MG63 (cell line): Measurements from ENCODE around the gene MOAP1. TPM values are rescaled to one million over a fixed set of nuclear protein-coding genes. Genes with fewer than 3 reads are reported as not detected.
"Not testable (repeated sequence)": the region's sequence is repeated elsewhere in the genome, so short reads cannot be mapped to it uniquely, and the experiment has no call there.

ENCODE experiments used
- DNase-seq: peaks from one replicate; pipeline ENCODE4 v3.0.0-alpha.2; 2020
- H3K27me3 ChIP-seq: fragments of 250-450 bp; sonication (Bioruptor Pico); 2 replicates; pipeline ENCODE4 v1.5.1; 2020; ENCODE audit warnings: mild to moderate bottlenecking, moderate library complexity
- H3K36me3 ChIP-seq: fragments of 250-450 bp; sonication (Bioruptor Pico); 2 replicates; pipeline ENCODE4 v1.5.1; 2020; ENCODE audit warnings: mild to moderate bottlenecking, moderate library complexity
- H3K4me3 ChIP-seq: fragments of 250-450 bp; sonication (Bioruptor Pico); 2 replicates; pipeline ENCODE4 v1.5.1; 2020; ENCODE audit warnings: mild to moderate bottlenecking, moderate library complexity
- H3K9me3 ChIP-seq: fragments of 250-450 bp; sonication (Bioruptor Pico); 2 replicates; pipeline ENCODE4 v1.5.1; 2020; ENCODE audit warnings: mild to moderate bottlenecking, moderate library complexity
- total RNA-seq: library from RNA; depleted of rRNA; stranded (reverse); fragments of >200 nt; shearing (Covaris generic); gene quantifications from 2 replicates; pipeline ENCODE4 v1.2.3, GENCODE V29; 2014; ENCODE audit warnings: low replicate concordance

Gene MOAP1
- total RNA-seq, 1 experiment from 2014 or later: 8.5 TPM

DNA sequence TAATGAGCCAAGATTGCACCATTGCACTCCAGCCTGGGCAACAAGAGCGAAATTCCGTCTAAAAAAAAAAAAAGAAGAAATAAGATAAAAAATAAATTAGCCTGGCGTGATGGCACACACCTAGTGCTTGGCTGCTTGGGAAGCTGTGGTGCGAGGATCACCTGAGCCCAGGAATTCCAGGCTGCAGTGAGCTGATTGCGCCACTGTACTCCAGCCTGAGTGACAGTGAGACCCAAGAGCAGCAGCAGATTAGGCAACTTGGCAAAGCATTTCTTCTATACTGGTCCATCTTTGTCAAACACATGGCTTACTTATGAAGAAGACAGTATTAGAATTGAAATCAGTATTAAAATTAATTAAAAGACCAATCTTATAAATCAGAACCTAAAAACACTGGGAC lies 15.9 kb upstream of the MOAP1 start:
- DNase-seq: no peak
- no peak overlapping the region for H3K4me3 ChIP-seq
- H3K9me3 ChIP-seq: no peaks in the 10 kb centered on the region
- no peaks in the 10 kb centered on the region for H3K27me3 ChIP-seq
- peaks cover 3% of the 10 kb centered on the region; the same call in 1 of the 2 replicates for H3K36me3 ChIP-seq

DNA sequence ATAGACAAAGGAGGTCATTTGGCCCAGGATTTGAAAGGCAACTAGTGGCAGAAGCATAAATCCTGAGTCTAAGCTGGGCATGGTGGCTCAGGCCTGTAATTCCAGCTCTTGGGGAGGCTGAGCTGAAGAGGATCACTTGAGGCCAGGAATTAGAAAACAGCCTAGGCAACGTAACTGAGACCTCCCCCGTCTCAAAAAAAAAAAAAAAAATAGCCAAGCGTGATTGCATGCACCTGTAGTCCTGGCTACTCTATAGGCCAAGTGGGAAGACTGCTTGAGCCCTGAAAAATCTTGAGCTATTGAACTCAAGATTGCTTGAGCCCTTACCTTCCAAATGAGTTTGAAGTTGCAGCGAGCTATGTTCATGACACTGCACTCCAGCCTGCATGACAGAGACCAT lies 14.3 kb upstream of the MOAP1 start:
- H3K9me3 ChIP-seq: no peaks in the 10 kb centered on the region
- DNase-seq: no peak
- H3K4me3 ChIP-seq: no peak overlapping the region
- H3K36me3 ChIP-seq: no peaks in the 10 kb centered on the region
- H3K27me3 ChIP-seq: no peaks in the 10 kb centered on the region

DNA sequence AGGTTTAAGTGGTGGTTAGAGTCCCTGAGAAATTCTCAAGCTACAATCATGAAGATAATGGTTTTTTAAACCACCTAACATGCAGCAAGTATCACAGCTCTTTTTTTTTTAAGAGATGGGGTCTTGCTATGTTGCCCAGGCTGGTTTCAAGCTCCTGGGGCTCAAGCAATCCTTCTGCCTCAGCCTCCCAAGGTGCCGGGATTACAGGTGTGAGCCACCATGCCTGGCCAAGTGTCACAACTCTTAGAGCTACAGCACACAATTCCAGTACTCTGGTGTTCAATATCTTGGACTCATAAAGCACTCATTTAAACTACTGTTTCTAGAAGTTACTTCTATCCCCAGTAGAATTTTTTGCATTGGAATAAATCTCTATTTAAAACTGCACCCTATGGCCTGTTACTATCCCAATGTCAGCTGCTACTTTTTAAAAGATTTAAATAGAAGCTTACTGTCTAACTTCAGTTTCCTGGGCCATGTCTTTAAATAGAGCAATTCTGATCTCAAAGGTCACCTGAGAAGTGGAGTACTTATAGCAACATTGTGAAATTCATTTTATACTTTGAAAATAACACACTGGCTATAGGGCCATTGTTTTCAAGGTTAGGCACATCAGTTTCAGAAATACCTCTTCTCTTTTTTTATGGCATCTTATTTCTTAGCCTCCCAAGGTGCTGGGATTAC lies 10.8 kb upstream of the MOAP1 start:
- Histone ChIP-seq H3K9me3 (no peaks in the 10 kb centered on the region), H3K27me3 (no peaks in the 10 kb centered on the region), H3K36me3 (no peaks in the 10 kb centered on the region), H3K4me3 (no peak overlapping the region)
- no peak for DNase-seq

DNA sequence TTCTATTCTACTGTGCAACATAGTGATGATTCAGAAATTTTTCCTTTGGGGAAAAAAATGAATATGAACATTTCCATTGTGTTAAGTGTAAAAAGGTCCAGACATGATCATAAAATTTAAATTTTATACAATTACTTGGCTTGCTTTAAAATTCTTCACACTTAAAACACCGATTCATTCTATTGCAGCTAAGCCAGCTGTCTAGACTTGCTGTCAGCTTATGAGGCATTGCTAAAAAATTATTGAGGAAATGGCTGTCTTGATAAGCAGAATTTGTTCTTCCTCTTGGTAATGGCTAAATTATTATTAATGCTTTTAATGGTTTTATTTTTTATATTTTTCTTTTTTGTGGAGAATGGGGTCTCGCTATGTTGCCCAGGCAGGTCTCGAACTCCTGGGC lies 2.3 kb upstream of the MOAP1 start:
- no peak for DNase-seq
- H3K9me3 ChIP-seq: no peaks in the 10 kb centered on the region

DNA sequence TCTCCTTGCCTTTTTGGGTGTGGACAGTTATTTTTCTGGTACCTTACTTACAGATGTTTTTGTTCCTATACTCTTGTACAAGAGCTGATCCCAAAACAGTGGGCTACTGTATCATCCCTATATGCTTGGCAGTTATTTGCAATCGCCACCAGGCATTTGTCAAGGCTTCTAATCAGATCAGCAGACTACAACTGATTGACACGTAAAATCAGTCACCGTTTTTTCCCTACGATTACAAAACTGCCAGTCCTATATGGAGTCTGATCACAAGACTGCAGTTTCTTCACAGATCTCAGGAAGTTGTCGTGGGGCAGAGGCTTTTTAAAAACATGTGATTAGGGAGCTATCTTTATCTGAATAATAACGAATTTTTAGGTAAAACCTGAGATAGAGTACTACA lies 1.8 kb upstream of the MOAP1 start:
- H3K4me3 ChIP-seq: no peak overlapping the region

More for the DNA sequence above, 2.3 kb upstream of the MOAP1 start:
- Histone ChIP-seq H3K27me3 (no peaks in the 10 kb centered on the region), H3K4me3 (no peak overlapping the region), H3K36me3 (peaks cover 8% of the 10 kb centered on the region)

DNA sequence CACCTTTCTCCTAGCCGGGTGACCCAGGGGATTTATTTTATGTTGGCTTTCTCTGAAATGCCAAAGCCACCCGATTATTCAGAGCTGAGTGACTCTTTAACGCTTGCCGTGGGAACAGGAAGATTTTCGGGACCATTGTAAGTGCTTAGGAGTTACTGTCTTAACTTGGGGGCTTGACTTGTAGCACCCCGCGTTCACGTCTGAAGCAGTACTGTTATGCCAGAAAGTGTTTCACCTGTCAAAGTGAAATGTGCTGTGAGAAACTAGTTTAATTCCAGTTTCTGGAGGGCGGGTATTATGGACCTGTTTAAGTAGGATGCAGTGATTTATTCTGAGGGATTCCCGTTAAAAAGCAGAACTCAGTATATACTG lies 638 bp upstream of the MOAP1 start:
- Histone ChIP-seq H3K27me3 (no peaks in the 10 kb centered on the region), H3K36me3 (peaks cover 8% of the 10 kb centered on the region), H3K4me3 (peak overlapping the region; percentile 88), H3K9me3 (no peaks in the 10 kb centered on the region)
- DNase-seq: no peak

More for the DNA sequence above, 1.8 kb upstream of the MOAP1 start:
- Histone ChIP-seq H3K9me3 (no peaks in the 10 kb centered on the region), H3K36me3 (peaks cover 8% of the 10 kb centered on the region), H3K27me3 (no peaks in the 10 kb centered on the region)
- no peak for DNase-seq

DNA sequence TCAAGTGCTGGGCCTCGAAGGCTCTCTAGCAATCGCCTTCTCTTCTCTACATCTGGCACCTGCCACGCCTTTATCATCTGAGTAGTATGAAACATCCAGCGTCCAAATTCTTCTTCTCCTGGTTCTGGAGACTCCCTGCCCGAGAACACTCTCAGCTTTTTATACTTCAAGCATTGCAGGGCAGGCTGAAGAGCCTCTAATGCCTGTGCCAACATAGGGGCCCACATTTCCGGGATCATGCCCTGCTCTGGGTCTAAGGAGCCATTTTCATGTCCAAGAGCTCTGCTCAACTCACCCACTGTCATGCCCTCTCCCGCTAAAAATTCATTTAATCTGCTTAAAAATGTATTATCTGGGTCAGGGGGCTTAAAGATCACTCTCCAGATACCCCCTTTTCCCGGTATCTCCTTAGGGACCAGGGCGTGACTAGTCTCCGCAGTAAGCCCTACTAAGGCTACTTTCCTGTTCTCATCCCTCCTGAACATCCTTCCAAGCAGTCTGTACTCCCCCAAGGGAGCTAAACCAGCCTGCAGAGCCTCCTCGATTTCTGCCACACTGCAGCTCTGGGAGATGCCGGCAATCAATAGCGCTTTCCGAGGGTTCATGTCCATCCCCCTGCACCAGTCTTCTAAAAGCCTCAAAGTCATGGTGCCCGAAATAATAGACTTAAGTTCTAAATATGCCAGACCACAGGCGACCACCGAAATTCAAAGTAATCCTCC lies 940 bp downstream of the MOAP1 start:
- no peaks in the 10 kb centered on the region for H3K9me3 ChIP-seq
- DNase-seq: no peak
- peaks cover 8% of the 10 kb centered on the region for H3K36me3 ChIP-seq
- peak overlapping the region; percentile 88 for H3K4me3 ChIP-seq
- H3K27me3 ChIP-seq: no peaks in the 10 kb centered on the region

DNA sequence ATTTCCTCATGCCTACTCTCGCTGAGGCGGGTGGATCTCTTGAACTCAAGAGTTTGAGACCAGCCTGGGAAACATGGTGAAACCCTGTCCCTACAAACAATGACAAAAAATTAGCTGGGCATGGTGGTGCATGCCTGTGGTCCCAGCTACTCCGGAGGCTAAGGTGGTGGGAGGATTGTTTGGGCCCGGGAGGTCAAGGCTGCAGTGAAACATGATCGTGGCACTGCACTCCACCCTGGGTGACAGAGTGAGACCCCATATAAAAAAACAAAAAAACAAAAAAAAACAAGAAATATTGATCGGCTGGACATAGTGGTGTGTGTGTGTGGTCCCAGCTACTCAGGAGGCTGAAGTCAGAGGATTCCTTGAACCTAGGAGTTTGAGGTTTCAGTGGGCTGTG lies 9.2 kb downstream of the MOAP1 start:
- Histone ChIP-seq H3K27me3 (no peaks in the 10 kb centered on the region), H3K36me3 (no peaks in the 10 kb centered on the region), H3K9me3 (no peaks in the 10 kb centered on the region), H3K4me3 (no peak overlapping the region)
- DNase-seq: no peak

DNA sequence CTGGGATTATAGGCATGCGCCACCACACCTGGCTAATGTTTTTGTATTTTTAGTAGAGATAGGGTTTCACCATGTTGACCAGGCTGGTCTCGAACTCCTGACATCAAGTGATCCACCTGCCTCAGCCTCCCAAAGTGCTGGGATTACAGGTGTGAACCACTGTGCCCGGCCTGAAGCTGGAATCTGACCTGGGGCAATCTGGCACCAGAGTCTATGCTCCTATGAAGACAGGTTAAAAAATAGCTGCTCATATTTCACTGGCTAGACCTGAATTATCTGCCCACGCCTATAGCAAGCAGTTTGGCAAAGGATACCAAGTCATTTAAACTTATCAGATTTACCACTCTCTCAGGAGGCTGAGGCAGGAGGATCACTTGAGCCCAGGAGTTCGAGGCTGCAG lies 10.0 kb downstream of the MOAP1 start:
- not testable (repeated sequence) for H3K27me3 ChIP-seq, H3K9me3 ChIP-seq, H3K36me3 ChIP-seq, DNase-seq, H3K4me3 ChIP-seq

DNA sequence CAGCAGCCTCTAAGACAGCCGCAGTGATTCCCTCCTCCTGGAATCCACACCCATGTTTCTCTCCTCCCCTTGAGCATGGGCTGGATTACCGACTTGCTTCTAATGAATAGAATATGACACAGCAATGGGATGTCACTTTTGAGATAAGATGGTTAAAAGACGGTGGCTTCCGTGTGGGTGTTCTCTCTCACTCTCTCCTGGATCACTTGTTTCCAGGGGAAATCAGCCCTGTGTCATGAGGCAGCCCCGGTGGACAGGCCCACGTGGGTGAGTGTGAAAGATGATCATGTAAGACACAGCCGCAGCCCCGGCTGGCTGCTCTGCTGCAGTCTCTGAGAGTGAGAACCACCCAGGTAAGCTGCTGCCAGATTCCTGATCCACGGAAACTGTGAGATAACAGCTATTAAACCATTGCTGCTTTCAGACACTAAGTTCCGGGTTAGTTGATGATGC lies 10.7 kb downstream of the MOAP1 start:
- Histone ChIP-seq H3K4me3 (no peak overlapping the region), H3K9me3 (no peaks in the 10 kb centered on the region), H3K27me3 (no peaks in the 10 kb centered on the region), H3K36me3 (no peaks in the 10 kb centered on the region)
- DNase-seq: no peak

DNA sequence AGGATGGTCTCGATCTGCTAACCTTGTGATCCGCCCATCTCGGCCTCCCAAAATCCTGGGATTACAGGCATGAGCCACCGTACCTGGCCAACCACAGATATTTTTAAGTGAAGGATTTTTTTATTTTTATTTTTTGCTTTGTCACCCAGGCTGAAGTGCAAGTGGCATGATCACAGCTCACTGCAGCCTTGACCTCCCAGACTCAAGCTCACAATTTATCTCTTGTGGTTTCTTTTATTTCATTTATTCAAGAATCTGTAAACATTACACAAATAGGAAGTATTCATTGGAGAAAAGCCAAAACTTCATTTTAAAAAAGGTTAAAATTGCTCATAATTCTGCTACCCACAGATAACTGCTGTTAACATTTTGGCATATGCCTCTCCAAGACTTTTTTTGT lies 13.3 kb downstream of the MOAP1 start:
- Histone ChIP-seq H3K9me3 (no peaks in the 10 kb centered on the region), H3K27me3 (no peaks in the 10 kb centered on the region), H3K36me3 (no peaks in the 10 kb centered on the region), H3K4me3 (no peak overlapping the region)
- no peak for DNase-seq

DNA sequence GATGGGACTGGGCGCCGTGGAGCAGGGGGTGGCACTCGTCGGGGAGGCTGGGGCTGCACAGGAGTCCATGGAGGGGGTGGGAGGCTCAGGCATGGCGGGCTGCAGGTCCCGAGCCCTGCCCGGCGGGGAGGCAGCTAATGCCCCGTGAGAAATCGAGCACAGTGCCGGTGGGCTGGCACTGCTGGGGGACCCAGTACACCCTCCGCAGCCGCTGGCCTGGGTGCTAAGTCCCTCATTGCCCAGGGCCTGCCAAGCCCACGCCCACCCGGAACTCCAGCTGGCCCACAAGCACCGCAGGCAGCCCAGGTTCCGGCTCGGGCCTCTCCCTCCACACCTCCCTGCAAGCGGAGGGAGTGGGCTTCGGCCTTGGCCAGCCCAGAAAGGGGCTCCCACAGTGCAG lies 14.6 kb downstream of the MOAP1 start:
- not testable (repeated sequence) for H3K36me3 ChIP-seq, H3K27me3 ChIP-seq, H3K9me3 ChIP-seq, DNase-seq, H3K4me3 ChIP-seq

DNA sequence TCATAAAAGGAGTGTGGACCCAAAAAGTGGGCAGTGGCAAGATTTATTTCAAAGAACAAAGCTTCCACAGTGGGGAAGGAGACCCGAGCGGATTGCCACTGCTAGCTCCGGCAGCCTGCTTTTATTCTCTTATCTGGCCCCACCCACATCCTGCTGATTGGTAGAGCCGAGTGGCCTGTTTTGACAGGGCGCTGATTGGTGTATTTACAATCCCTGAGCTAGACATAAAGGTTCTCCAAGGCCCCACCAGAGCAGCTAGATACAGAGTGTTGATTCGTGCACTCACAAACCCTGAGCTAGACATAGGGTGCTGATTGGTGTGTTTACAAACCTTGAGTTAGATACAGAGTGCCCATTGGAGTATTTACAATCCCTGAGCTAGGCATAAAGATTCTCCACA lies 15.1 kb downstream of the MOAP1 start:
- H3K9me3 ChIP-seq, DNase-seq, H3K27me3 ChIP-seq, H3K36me3 ChIP-seq, H3K4me3 ChIP-seq: not testable (repeated sequence)

DNA sequence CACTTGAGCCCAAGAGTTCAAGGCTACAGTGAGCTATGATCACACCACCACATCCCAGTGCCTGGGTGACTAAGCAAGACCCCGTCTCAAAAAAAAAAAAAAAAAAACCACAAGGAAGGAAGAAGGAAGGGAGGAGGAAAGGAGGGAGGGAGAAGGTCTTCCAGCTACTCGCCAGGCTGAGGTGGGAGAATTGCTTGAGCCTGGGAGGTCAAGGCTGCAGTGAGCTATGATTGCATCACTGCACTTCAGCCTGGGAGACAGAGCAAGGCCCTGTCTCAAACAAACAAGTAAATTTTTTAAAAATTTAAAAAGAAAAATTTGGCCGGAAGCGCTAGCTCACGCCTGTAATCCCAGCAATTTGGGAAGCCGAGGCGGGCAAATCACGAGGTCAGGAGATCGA lies 16.1 kb downstream of the MOAP1 start:
- H3K36me3 ChIP-seq, DNase-seq, H3K4me3 ChIP-seq, H3K9me3 ChIP-seq, H3K27me3 ChIP-seq: not testable (repeated sequence)

DNA sequence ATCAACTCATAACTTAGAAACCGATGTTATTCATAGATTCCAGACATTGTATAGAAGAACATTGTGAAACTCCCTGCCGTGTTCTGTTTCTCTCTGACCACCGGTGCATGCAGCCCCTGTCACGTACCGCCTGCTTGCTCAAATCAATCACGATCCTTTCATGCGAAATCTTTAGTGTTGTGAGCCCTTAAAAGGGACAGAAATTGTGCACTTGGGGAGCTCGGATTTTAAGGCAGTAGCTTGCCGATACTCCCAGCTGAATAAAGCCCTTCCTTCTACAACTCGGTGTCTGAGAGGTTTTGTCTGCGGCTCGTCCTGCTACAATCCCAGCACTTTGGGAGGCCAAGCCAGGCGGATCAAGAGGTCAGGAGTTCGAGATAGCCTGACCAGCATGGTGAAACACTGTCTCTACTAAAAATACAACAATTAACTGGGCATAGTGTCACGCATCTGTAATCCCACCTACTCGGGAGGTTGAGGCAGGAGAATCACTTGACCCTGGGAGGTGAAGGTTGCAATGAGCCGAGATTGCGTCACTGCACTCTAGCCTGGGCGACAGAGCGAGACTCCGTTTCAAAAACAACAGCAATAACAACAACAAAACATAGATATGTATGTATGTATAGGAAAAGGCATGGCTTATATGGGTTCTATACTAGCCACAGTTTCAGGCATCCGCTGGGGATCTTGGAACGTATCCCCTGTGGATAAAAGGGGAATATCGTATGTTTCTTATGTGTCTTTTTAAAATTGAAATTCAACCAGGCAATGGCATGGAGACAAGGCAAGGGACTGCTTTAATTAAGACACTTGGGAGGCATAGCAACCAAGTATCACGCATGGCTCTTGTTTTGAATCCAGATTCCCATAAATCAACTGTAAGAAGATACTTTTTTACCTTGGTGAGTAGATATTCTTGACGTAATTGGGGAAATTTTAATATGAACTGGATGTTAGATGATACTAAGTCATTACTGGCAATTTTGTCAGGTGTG lies 19.1 kb downstream of the MOAP1 start:
- not testable (repeated sequence) for DNase-seq, H3K9me3 ChIP-seq, H3K36me3 ChIP-seq, H3K4me3 ChIP-seq, H3K27me3 ChIP-seq

DNA sequence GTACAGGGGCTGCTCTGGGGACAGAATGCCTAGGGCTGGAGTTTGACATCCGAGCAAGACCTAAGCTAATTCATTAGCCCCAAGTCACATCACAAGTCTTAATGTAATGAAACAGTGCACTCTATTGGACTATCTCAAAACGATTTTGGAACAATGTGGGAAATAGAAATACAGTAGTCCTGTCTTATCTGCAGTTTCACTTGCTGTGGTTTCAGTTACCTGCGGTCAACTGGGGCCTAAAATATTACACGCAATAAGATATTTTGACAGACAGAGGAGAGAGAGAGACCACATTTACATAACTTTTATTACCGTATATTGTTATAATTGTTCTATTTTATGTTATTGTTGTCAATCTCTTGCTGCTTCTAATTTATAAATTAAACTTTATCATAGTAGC lies 21.1 kb downstream of the MOAP1 start:
- DNase-seq: no peak
- Histone ChIP-seq H3K9me3 (no peaks in the 10 kb centered on the region), H3K36me3 (no peaks in the 10 kb centered on the region), H3K27me3 (no peaks in the 10 kb centered on the region), H3K4me3 (no peak overlapping the region)

DNA sequence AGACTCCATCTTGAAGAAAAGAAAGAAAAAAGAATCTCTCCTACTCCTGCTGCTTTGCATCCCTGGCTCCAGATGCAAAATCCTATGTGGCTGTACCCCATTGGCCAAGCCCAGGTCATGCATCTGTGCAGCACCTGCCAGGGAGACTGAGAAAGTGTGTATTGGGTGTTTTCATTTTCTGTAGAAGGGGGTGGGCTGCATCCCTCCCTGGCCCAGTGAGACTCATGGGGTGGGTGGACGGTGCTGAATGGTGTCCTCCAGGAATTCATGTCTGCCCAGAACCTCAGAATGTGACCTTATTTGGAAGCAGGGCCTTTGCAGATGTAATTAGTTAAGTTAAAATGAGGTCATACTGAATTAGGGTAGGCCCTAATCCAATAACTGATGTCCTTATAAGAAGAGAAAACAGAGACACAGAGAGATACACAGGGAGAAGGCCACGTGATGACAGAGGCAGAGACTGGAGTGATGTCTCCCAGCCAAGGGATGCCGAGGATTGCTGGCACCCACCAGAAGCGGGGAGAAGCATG lies 23.2 kb downstream of the MOAP1 start:
- H3K4me3 ChIP-seq: no peak overlapping the region
- no peaks in the 10 kb centered on the region for H3K36me3 ChIP-seq
- H3K9me3 ChIP-seq: no peaks in the 10 kb centered on the region
- DNase-seq: no peak
- H3K27me3 ChIP-seq: no peaks in the 10 kb centered on the region
